ENCODE measurements around the gene SKIC2.

DNA sequence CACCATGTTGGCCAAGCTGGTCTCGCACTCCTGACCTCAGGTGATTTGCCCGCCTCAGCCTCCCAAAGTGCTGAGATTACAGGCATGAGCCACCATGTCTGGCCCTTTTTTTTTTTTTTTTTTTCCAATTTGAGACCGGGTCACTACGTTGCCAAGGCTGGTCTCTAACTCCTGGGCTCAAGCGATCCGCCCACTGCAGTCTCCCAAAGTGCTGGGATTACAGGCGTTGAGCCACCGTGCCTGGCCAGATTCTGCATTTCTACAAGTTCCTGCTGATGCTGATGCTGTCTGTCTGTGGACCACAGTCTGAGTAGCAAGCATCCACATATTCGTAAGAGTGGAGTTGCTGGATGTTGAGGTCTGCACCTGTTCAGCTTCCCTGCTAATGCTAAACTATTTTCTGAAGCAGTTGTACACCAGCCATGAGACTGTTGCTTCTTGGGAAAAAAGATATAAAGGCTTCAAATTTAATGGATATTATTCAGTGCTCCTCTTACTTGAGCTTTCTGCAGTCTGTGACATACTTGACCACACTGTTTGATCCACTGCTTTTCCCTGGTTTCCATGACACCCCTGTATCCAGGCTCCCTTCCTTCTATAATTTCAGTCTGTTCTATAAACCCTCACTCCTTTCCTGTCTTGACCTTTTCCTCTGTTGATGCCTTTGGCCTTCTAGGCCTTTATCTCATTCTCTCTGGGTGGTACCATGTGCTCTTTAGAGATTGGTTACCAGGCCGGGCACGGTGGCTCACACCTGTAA is 47.0 kb upstream of the SKIC2 start:
- TF ChIP-seq, protein P1, sequence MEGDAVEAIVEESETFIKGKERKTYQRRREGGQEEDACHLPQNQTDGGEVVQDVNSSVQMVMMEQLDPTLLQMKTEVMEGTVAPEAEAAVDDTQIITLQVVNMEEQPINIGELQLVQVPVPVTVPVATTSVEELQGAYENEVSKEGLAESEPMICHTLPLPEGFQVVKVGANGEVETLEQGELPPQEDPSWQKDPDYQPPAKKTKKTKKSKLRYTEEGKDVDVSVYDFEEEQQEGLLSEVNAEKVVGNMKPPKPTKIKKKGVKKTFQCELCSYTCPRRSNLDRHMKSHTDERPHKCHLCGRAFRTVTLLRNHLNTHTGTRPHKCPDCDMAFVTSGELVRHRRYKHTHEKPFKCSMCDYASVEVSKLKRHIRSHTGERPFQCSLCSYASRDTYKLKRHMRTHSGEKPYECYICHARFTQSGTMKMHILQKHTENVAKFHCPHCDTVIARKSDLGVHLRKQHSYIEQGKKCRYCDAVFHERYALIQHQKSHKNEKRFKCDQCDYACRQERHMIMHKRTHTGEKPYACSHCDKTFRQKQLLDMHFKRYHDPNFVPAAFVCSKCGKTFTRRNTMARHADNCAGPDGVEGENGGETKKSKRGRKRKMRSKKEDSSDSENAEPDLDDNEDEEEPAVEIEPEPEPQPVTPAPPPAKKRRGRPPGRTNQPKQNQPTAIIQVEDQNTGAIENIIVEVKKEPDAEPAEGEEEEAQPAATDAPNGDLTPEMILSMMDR (conservative IDR thresholded peaks at IDR 0.05; ENCODE audit: low read depth, low read length), result no peak
- no peak for TF ChIP-seq EZH2 (IDR thresholded peaks at IDR 0.05; ENCODE audit: borderline replicate concordance, low read depth, low read length, poor library complexity, severe bottlenecking)

Data from A673 (cell line).